ENCODE measurements around the gene NUP58.
"Not testable (repeated sequence)": the region's sequence is repeated elsewhere in the genome, so short reads cannot be mapped to it uniquely, and the experiment has no call there.

The NUP58 gene

GRCh38 chr13:25302121-25302520, 696 bp downstream of the NUP58 start:
- no peak for DNase-seq (ENCODE audit: low read depth)

GRCh38 chr13:25306671-25307464, 5.4 kb downstream of the NUP58 start:
- DNase-seq (ENCODE audit: low read depth) = no peak

- DNase-seq (ENCODE audit: low read depth) = no peak
These were observed 9.5 kb downstream of the NUP58 start for GRCh38 chr13:25310891-25311290.

- DNase-seq (ENCODE audit: low read depth) = not testable (repeated sequence)
These were observed 17.5 kb downstream of the NUP58 start for GRCh38 chr13:25318946-25319345.

GRCh38 chr13:25319771-25320170, 18.3 kb downstream of the NUP58 start:
- no peak for DNase-seq (ENCODE audit: low read depth)

GRCh38 chr13:25324100-25324499, 22.7 kb downstream of the NUP58 start:
- DNase-seq (ENCODE audit: low read depth) = no peak

- DNase-seq (ENCODE audit: low read depth) = no peak
These were observed 28.3 kb downstream of the NUP58 start for GRCh38 chr13:25329706-25330105.

GRCh38 chr13:25330541-25330940, 29.1 kb downstream of the NUP58 start:
- no peak for DNase-seq (ENCODE audit: low read depth)

GRCh38 chr13:25335856-25336255, 34.4 kb downstream of the NUP58 start:
- DNase-seq (ENCODE audit: low read depth) = no peak

- no peak for DNase-seq (ENCODE audit: low read depth)
These were observed 44.2 kb downstream of the NUP58 start for GRCh38 chr13:25345576-25345975.

- no peak for DNase-seq (ENCODE audit: low read depth)
These were observed 45.7 kb downstream of the NUP58 start for GRCh38 chr13:25347151-25347550.

- no peak for DNase-seq (ENCODE audit: low read depth)
These were observed 50.0 kb downstream of the NUP58 start for GRCh38 chr13:25351404-25351803.

GRCh38 chr13:25352230-25352629, 50.8 kb downstream of the NUP58 start:
- DNase-seq (ENCODE audit: low read depth) = no peak

- DNase-seq (ENCODE audit: low read depth) = no peak
These were observed 51.4 kb downstream of the NUP58 start for GRCh38 chr13:25352806-25353205.

GRCh38 chr13:25353344-25353743, 51.9 kb downstream of the NUP58 start:
- DNase-seq (ENCODE audit: low read depth) = no peak

- DNase-seq (ENCODE audit: low read depth) = no peak
These were observed 53.0 kb downstream of the NUP58 start for GRCh38 chr13:25354377-25354776.

- DNase-seq (ENCODE audit: low read depth) = not testable (repeated sequence)
These were observed 59.0 kb downstream of the NUP58 start for GRCh38 chr13:25360443-25360842.

- no peak for DNase-seq (ENCODE audit: low read depth)
These were observed 64.4 kb downstream of the NUP58 start for GRCh38 chr13:25365720-25366235.

GRCh38 chr13:25371158-25371874, 69.9 kb downstream of the NUP58 start:
- DNase-seq (ENCODE audit: low read depth) = no peak

- no peak for DNase-seq (ENCODE audit: low read depth)
These were observed 70.5 kb downstream of the NUP58 start, which contains the start of gene ATP8A2 for GRCh38 chr13:25371875-25372283. Gene ATP8A2 (plus strand): TSS chr13:25371974. CDS start chr13:25372213, 239 bp downstream.

GRCh38 chr13:25372284-25373081, 71.1 kb downstream of the NUP58 start:
- DNase-seq (ENCODE audit: low read depth) = no peak

- peak; percentile 9 for DNase-seq (ENCODE audit: low read depth)
These were observed 74.4 kb downstream of the NUP58 start for GRCh38 chr13:25375727-25376358.

Data from GM04504 (cell line).